Caco-2 (cell line): ENCODE results near the gene ANAPC2. TPM values are rescaled to one million over a fixed set of nuclear protein-coding genes. Genes with fewer than 3 reads are reported as not detected.

Experiments
- Bru-seq: library from RNA; stranded (reverse); fragments of 400-500 nt; gene quantifications from one replicate; lab custom pipeline; 2021; lab: Mats Ljungman, UMichigan
- BruChase-seq, 2 experiments: library from RNA; stranded (reverse); fragments of 400-500 nt; gene quantifications; one replicate each; lab custom pipeline; 2021; lab: Mats Ljungman, UMichigan
- BruUV-seq: library from RNA; stranded (reverse); fragments of 400-500 nt; replicated peaks from 2 replicates; lab custom pipeline; 2021; lab: Mats Ljungman, UMichigan
- CTCF ChIA-PET: fragments of 300-600 bp; sonication (Branson Sonifier 250); formaldehyde crosslinking; loops from one replicate; lab custom pipeline; 2022; ENCODE audit warnings: antibody characterized with exemption; lab: Charles Lee
- POLR2A ChIA-PET: fragments of 300-600 bp; sonication (Branson Sonifier 250); formaldehyde crosslinking; loops from one replicate; lab custom pipeline; 2022; ENCODE audit warnings: antibody characterized with exemption; lab: Charles Lee
- DNase-seq, 2 experiments: peaks; one replicate each; pipeline versions ENCODE4 v3.0.0 to v3.0.0-alpha.2; 2020 to 2022
- H3K27me3 ChIP-seq: replicated peaks from 2 replicates; pipeline ENCODE4 v1.6.0; 2011; ENCODE audit warnings: low read length; ENCODE audit not compliant: control insufficient read depth, insufficient read depth
- H3K36me3 ChIP-seq: 2 replicates; pipeline ENCODE4 v1.5.1; 2011; ENCODE audit warnings: low read length; ENCODE audit not compliant: control insufficient read depth, insufficient read depth
- H3K4me1 ChIP-seq: fragments of 250-450 bp; sonication (Bioruptor Pico); 2 replicates; pipeline ENCODE4 v1.5.1; 2020; ENCODE audit warnings: mild to moderate bottlenecking
- H3K4me3 ChIP-seq: 2 replicates; pipeline ENCODE4 v1.5.1; 2011; ENCODE audit warnings: low read depth, mild to moderate bottlenecking, control low read depth, low read length
- H3K9me3 ChIP-seq: fragments of 250-450 bp; sonication (Bioruptor Pico); 2 replicates; pipeline ENCODE4 v1.5.1; 2020; ENCODE audit warnings: mild to moderate bottlenecking, moderate library complexity
- H3K27ac Mint-ChIP-seq: one replicate; pipeline ENCODE4 v1.8.0; 2022; ENCODE audit warnings: mixed read lengths; ENCODE audit not compliant: unreplicated experiment
- H3K27me3 Mint-ChIP-seq: one replicate; pipeline ENCODE4 v1.8.0; 2022; ENCODE audit warnings: mixed read lengths; ENCODE audit not compliant: insufficient read depth, unreplicated experiment
- H3K36me3 Mint-ChIP-seq: one replicate; pipeline ENCODE4 v1.8.0; 2022; ENCODE audit warnings: mild to moderate bottlenecking, mixed read lengths; ENCODE audit not compliant: insufficient read depth, unreplicated experiment
- H3K4me1 Mint-ChIP-seq: one replicate; pipeline ENCODE4 v1.8.0; 2022; ENCODE audit warnings: low read depth, mixed read lengths; ENCODE audit not compliant: unreplicated experiment
- H3K4me3 Mint-ChIP-seq: one replicate; pipeline ENCODE4 v1.8.0; 2022; ENCODE audit warnings: mild to moderate bottlenecking, moderate library complexity, mixed read lengths; ENCODE audit not compliant: unreplicated experiment
- H3K9me3 Mint-ChIP-seq: one replicate; pipeline ENCODE4 v1.8.0; 2022; ENCODE audit warnings: mixed read lengths; ENCODE audit not compliant: unreplicated experiment
- intact Hi-C: fragments of 100-400 bp; cut with micrococcal nuclease; formaldehyde crosslinking; loops from one replicate; pipeline ENCODE4 v1.10.0; 2022; ENCODE audit not compliant: unreplicated experiment
- long read RNA-seq: library from polyadenylated mRNA; stranded (forward); transcript quantifications from one replicate; pipeline ENCODE4 v2.0.0, GENCODE V29; 2022
- total RNA-seq: library from RNA; stranded (reverse); gene quantifications from 2 replicates; pipeline ENCODE4 v1.2.3, GENCODE V29; 2022
- TF ChIP-seq, protein P1 (sequence below), 2 experiments: fragments of 200-600 bp in 1 of 2; IDR thresholded peaks; 1 replicate in 1 of 2; 2 replicates in 1 of 2; pipeline versions ENCODE4 v1.5.1 to v1.8.0; 2011 to 2022; ENCODE audit warnings: antibody characterized with exemption in 1 of 2, control low read depth in 1 of 2, inconsistent platforms in 1 of 2, low read depth in 1 of 2, low read length in 1 of 2, mild to moderate bottlenecking in 1 of 2, moderate library complexity in 1 of 2; ENCODE audit not compliant: insufficient read depth in 1 of 2, severe bottlenecking in 1 of 2, unreplicated experiment in 1 of 2

The ANAPC2 gene
- total RNA-seq (66.8 and 67.5 TPM in 2 replicates), Bru-seq, nascent RNA (percentile 59 among the genes with signal in this experiment), BruChase-seq, experiment 1, labeled RNA remaining after a 2-hour chase (percentile 73 among the genes with signal in this experiment), BruChase-seq, experiment 2, labeled RNA remaining after a 6-hour chase (percentile 76 among the genes with signal in this experiment)
- long read RNA-seq, transcript ANAPC2-201 (13 exons, 2,632 nt) = major isoform, 8 of 18 reads
- long read RNA-seq, partial matches to known transcripts = 2 of 18 reads
- long read RNA-seq, other reads (novel, unspliced or antisense) = 8 of 18 reads

DNA sequence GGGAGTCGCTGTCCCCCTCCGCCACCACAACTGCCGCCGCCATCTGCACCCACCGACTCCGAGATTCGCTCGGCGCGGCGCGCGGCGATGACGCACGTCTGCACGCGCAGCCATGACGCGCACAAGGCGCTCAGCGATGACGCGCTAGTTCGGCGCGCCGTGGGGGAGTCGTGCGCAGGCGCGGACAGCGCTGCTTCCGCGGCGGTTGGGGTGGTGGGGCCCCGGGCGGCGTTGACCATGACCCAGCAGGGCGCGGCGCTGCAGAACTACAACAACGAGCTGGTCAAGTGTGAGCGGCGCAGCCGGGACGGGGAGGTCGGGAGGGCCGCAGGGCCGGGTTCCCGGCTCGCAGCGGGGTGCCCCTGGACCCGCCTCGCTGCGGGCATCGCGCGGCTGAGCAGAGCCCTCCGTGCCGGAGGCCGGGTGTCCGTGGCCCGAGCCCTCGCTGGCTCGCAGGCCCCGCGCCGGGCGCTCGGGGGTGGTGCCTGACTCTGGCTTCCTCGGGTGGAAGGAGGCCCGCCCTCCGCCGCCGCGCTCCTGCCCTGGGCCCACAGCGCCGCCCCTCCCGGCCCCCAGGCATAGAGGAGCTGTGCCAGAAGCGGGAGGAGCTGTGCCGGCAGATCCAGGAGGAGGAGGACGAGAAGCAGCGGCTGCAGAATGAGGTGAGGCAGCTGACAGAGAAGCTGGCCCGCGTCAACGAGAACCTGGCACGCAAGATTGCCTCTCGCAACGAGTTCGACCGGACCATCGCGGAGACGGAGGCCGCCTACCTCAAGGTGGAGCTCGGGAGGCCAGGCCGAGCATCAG lies at the start of gene ANAPC2, which contains the start of gene SSNA1:
ANAPC2 (minus strand) TSS at position 71 of the 807 bp plus-strand sequence; CDS start at position 43, 28 bp downstream.
SSNA1 (plus strand) TSS at position 187 of the 807 bp plus-strand sequence; CDS start at position 238, 51 bp downstream.
- Histone ChIP-seq H3K27me3 (no peaks in the 10 kb centered on the region), H3K36me3 (peaks cover 3% of the 10 kb centered on the region), H3K9me3 (no peaks in the 10 kb centered on the region), H3K4me3 (peak within 1 kb of the TSS; percentile 96), H3K4me1 (peaks cover 16% of the 10 kb centered on the region)
- ChIA-PET CTCF (interaction anchor here (0.5 to 3.0 kb wide), 23 partner anchors 10 to 160 kb away, joined by 3 to 22 read pairs (median 6); partner anchors contain the start of genes LRRC26, MAN1B1, RNF224 and SAPCD2), POLR2A (interaction anchor here (0.5 to 1.8 kb wide), 19 partner anchors 10 to 460 kb away, joined by 3 to 21 read pairs (median 3); partner anchors contain the start of genes LRRC26, MAN1B1, NELFB and RNF208)
- BruUV-seq = TSS peak; percentile 85
- Mint-ChIP-seq H3K27me3 (no peaks in the 10 kb centered on the region), H3K9me3 (no peaks in the 10 kb centered on the region), H3K4me1 (peaks cover 20% of the 10 kb centered on the region), H3K27ac (peak within 1 kb of the TSS; percentile 93), H3K36me3 (peaks cover 43% of the 10 kb centered on the region), H3K4me3 (peak within 1 kb of the TSS; percentile 98)
- peak; percentile 93 to 97 for DNase-seq
- TF ChIP-seq, protein P1, sequence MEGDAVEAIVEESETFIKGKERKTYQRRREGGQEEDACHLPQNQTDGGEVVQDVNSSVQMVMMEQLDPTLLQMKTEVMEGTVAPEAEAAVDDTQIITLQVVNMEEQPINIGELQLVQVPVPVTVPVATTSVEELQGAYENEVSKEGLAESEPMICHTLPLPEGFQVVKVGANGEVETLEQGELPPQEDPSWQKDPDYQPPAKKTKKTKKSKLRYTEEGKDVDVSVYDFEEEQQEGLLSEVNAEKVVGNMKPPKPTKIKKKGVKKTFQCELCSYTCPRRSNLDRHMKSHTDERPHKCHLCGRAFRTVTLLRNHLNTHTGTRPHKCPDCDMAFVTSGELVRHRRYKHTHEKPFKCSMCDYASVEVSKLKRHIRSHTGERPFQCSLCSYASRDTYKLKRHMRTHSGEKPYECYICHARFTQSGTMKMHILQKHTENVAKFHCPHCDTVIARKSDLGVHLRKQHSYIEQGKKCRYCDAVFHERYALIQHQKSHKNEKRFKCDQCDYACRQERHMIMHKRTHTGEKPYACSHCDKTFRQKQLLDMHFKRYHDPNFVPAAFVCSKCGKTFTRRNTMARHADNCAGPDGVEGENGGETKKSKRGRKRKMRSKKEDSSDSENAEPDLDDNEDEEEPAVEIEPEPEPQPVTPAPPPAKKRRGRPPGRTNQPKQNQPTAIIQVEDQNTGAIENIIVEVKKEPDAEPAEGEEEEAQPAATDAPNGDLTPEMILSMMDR (IDR thresholded peaks at IDR 0.05; ENCODE audit: insufficient read depth in 1 of 2, low read depth in 1 of 2, low read length in 1 of 2, severe bottlenecking in 1 of 2, unreplicated experiment in 1 of 2) = peak; percentile 38 to 56
- intact Hi-C loops = loop anchor here (1.0 to 2.0 kb wide), 3 partner anchors 12 to 38 kb away; partner anchors contain the start of genes RNF224 and TPRN

DNA sequence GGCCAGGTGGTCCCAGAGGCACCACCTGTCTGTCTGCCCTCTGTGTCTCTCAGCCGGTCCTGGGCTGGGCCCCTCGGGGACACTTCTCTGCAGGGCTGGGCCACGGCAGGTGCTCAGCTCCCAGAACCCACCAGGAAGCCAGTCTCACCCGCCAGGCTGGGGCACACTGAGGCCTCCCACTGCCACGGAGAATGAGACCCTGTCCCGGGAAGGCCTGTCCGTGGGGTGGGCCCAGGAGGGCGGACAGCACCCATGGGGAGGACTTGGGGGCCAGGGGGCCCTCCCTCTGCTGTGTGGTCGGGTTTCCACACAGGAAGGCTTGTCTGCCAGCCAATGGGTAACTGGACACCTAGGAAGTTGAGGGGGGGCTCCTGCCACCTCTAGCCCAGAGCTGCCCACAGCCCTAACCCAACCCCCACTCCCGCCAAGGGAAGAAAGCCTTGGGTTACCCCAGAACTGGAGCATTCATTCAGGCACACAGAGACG lies 48.6 kb upstream of the ANAPC2 start:
- intact Hi-C loops = loop anchor here (1.0 to 5.0 kb wide), 2 partner anchors 10 to 35 kb away; partner anchors contain the start of genes RNF224 and TPRN
- Histone ChIP-seq H3K9me3 (no peaks in the 10 kb centered on the region), H3K4me3 (no peak overlapping the region), H3K36me3 (no peaks in the 10 kb centered on the region), H3K4me1 (peaks cover 17% of the 10 kb centered on the region), H3K27me3 (no peaks in the 10 kb centered on the region)
- Mint-ChIP-seq H3K4me1 (peaks cover 13% of the 10 kb centered on the region), H3K27me3 (peaks cover 3% of the 10 kb centered on the region), H3K9me3 (no peaks in the 10 kb centered on the region), H3K27ac (no peak overlapping the region), H3K36me3 (peaks cover 36% of the 10 kb centered on the region), H3K4me3 (no peak overlapping the region)
- no TSS peak for BruUV-seq
- no peak for DNase-seq
- ChIA-PET CTCF (interaction anchor here (0.5 to 1.5 kb wide), 43 partner anchors 10 to 437 kb away, joined by 3 to 27 read pairs (median 4); partner anchors contain the start of genes ANAPC2, ENTPD8, LRRC26 and MAN1B1), POLR2A (interaction anchor here (0.5 to 1.1 kb wide), 6 partner anchors 10 to 190 kb away, joined by 3 to 9 read pairs (median 4); partner anchors contain the start of gene RNF224)
- TF ChIP-seq, protein P1 (IDR thresholded peaks at IDR 0.05; ENCODE audit: insufficient read depth in 1 of 2, low read depth in 1 of 2, low read length in 1 of 2, severe bottlenecking in 1 of 2, unreplicated experiment in 1 of 2) = no peak
